Measurements from ENCODE around the gene TCTN1.
"Not testable (repeated sequence)": the region's sequence is repeated elsewhere in the genome, so short reads cannot be mapped to it uniquely, and the experiment has no call there.

Gene TCTN1

GRCh38 chr12:110613771-110614684 lies at the start of gene TCTN1:
TCTN1 (plus strand) TSS chr12:110614129; CDS start chr12:110614183, 54 bp downstream.
- DNase-seq, result peak; percentile 99

DNA sequence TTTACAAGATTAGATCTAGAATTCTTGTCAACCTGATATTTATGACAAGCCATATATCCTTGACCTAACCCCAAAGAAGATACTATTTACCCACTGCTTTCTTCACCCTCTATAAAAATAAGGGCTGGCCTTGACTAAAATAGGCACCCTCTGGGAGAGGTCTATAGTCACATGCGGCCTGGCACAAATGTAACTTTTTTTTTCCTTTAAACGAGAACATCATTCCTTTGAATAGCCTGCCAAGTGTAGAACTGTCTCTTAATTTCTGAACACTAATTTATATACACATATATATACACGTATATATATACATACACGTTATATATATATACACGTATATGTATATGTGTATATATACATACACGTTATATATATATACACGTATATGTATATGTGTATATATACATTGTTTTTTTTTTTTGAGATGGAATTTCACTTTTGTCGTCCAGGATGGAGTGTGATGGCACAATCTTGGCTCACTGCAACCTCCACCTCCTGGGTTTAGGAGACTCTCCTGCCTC lies 49.4 kb upstream of the TCTN1 start:
- DNase-seq, result no peak

DNA sequence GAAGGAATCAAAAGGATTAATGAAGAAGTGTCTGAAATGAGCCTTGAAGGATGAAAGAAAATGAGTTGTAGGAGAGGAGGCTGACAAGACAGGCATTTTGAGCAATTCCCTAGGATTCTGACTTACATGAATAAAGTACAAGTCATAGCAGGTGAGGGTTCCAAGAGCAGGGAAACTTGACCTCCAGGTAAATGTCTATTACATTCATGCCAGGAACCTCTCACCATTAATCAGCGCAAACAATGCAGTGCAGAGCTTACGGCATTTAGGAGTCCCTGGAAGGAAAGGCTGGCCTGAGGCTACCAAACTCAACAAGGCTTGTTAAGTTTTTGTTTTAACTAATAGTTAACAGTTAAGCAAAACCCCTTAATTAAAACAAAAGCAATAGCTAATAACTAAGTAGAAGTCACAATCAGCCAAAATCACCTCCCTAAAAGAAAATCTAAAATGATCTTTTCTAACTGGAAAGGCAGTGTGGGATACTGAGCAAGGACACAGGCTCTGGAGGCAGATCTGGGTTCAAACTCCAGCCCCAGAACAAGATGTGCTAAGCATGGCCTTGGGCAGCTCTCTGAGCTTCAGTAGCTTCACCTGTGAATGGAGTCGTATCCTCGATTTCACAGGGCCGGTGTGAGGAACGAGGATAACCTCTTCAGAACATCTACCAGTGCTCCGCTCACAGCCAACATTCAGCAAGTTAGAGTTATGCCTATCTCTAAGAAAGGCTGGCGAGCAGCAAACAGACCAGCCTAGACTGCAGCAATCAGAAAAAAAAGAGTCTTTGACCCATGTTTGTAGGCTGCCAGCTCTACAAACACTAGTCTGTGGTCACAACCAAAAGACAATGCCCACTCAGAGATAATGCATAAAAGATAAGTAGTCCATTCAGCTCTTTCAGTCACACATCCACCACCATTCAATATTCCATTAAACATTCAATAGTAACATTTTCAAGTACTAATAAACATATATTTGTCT lies 47.7 kb upstream of the TCTN1 start:
- DNase-seq, result no peak

- no peak for DNase-seq
Observed at GRCh38 chr12:110566993-110567392, 46.9 kb upstream of the TCTN1 start.

DNA sequence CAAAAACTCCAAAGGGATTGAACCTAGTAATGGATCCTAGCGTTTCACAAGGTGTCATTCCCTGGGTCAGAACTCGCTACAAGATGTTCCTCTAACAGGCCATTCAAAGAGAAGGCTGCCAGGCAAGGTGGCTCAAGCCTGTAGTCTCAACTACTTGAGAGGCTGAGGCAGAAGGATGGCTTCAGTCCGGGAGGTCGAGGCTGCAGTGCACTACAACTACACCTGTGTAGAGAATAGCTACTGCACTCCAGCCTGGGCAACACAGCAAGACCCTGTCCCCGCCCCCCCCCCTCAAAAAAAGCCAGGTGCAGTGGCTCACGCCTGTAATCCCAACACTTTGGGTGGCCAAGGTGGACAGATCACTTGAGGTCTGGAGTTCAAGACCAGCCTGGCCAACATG lies 45.2 kb upstream of the TCTN1 start:
- DNase-seq, result no peak

- not testable (repeated sequence) for DNase-seq
Observed at GRCh38 chr12:110569838-110570237, 44.1 kb upstream of the TCTN1 start.

- DNase-seq, result not testable (repeated sequence)
Observed at GRCh38 chr12:110570798-110571197, 43.1 kb upstream of the TCTN1 start.

DNA sequence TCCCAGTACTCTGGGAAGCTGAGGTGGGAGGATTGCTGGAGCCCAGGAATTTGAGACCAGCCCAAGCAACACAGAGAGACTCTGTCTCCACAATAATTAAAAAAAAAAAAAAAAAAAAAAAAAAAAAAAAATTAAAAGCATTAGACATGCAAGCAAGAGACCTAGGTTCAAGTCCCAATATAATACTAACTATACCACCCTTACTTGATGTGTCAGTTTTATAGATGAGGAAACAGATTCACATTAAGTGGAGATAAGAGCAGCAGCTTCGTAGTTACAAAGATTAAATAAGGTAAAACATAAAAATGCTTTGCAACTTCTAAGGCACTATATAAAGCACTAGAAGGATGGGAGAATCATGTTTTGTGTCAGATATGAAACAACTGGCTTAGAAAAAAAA lies 39.9 kb upstream of the TCTN1 start:
- DNase-seq, result no peak

GRCh38 chr12:110574717-110575230 lies 39.2 kb upstream of the TCTN1 start:
- not testable (repeated sequence) for DNase-seq

- no peak for DNase-seq
Observed at GRCh38 chr12:110575326-110575725, 38.6 kb upstream of the TCTN1 start.

- no peak for DNase-seq
Observed at GRCh38 chr12:110576504-110576903, 37.4 kb upstream of the TCTN1 start.

GRCh38 chr12:110577864-110578693 lies 35.9 kb upstream of the TCTN1 start:
- peak in 1 of 2 experiments; percentile 18 for DNase-seq

DNA sequence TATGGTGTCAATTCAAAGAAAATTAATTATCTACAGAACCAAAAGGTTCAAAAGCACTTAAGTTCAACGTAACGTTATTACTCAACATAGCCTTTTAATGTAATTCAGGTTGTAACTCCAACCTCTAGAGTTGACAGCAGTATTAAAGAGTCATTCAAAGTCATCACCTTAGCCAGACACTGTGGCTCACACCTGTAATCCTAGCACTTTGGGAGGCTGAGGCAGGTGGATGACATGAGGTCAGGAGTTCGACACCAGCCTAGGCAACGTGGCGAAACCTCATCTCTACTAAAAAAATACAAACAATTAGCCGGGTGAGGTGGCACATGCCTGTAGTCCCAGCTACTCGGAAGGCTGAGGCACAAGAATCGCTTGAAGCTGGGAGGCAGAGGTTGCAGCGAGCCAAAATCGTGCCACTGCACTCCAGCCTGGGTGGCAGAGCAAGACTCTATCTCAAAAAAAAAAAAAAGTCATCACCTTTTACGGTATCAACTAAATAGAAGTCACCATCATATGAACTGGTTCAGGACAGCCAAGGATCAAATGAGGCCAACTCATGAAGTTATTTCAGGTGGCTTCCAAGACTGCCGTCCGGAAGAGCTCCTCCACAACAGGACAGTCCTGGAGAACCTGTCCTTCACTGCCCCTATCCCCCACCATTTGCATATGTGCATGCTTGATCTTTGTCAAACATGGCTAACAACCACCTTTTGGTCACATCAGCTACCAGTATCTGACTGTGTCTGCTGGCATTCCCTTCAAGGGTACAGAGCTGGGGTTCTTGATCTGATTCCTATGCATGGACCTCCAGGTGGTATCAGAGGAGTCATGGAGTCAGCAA lies 35.0 kb upstream of the TCTN1 start:
- peak in 1 of 2 experiments; percentile 23 for DNase-seq

DNA sequence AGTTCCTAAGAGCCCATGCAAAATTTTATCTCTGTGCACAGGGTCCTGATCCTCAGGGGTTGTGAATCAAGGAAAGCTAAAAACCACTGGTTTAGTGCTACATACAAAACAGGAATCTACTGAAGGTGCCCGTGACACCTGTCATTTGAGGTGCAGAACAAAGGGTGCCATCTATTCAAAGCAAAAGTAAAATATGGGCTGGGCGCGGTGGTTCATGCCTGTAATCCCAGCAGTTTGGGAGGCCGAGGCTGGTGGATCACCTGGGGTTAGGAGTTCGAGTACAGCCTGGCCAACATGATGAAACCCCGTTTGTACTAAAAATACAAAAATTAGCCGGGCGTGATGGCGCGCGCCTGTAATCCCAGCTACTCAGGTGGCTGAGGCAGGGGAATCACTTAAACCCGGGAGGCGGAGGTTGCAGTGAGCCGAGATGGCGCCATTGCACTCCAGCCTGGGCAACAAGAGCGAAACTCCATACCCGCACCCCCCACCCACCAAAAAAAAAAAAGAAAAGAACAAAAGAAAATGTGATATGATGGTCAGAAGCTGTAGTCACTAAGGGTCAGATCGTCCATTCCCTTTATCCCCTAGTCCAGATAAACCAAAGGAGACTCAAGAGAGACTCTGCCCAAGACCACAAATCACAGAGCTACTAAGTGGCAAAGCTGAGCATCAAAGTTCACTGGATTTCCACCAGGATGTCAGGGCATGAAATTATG lies 34.2 kb upstream of the TCTN1 start:
- peak in 1 of 2 experiments; percentile 12 for DNase-seq

GRCh38 chr12:110581931-110582275 lies 32.0 kb upstream of the TCTN1 start:
- no peak for DNase-seq

DNA sequence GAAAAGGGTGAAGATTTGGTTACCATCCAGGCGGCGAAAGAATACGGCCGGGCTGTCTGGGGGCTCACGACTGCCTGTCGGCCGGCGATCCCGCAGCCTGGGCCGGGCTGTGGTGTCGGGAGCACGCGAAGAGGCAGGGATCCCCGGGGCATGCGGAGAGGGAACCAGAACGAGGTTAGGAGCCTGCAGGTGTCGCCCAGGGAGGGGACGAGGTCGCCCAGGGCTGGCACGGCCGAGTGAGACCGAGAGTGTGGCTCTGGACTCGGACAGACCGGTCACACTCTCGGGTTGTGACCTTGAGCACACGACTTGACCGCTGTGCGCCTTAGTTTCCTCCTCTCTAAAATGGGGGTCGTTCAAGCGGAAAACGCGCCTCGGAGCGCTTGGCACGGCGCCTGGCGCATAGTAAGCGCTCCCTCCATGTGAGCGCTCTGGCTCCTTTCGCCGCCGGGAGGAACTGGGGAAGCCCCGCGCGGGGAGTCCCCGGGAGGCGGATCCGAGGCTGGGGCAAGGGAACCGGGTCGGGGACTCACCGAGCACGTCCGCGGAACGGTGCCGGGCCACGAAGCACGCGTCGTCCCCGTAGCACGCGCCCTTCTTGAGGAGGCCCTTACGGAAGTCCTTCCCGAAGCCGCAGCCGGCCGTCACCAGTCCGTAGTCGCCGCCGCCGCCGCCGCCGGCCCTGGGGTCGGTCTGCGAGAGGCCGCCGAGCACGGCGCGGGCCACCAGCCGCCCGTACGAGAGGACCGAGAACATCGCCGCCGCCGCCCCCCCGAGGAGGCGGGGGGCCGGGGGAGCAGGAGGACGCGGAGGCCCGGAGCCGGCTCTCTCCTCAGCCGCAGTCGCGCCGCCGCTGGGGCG lies 31.4 kb upstream of the TCTN1 start:
- DNase-seq, result peak; percentile 77 to 81

- DNase-seq, result peak; percentile 98
Observed at GRCh38 chr12:110583137-110584059, 30.5 kb upstream of the TCTN1 start, which contains the start of gene PPTC7. PPTC7 (minus strand) TSS chr12:110583318; CDS start chr12:110583031, 287 bp downstream.

DNA sequence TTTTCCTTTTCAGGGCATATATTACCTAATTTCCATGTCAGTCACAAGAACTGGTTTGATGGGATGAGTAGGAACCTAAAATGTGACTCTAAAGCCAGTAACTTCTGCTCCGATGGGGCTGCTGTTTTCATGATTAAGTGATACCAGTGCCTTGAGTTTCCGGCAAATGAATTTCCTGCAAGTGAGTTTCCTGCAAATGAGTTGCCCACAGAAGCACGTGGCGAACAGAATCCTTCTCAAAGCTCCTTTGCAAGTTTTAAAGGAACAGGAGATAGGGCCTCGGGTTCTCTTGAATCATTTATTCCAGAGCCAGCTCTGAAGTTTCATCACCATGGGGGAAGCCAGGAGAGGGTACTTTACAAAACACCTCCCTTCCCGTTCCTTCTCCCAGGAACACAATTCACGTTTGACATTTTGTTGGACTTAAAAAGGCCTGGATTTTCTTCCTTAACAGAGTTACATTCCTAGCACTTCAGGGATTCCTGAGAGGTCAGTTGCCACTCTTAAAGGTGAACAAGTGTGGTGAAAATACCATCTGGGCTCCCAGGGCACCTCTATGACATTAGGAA lies 28.6 kb upstream of the TCTN1 start:
- DNase-seq, result peak; percentile 41 to 52
